GM21786 (cell line): ENCODE data around the gene CHD2.
"Not testable (repeated sequence)": the region's sequence is repeated elsewhere in the genome, so short reads cannot be mapped to it uniquely, and the experiment has no call there.

Experiments
- ATAC-seq: cut with Tn5 transposase; IDR thresholded peaks from one replicate; pipeline ENCODE4 v1.9.1; 2021; ENCODE audit not compliant: unreplicated experiment

Gene CHD2

GRCh38 chr15:93012786-93013185 lies 112.7 kb downstream of the CHD2 start:
- no peak for ATAC-seq

GRCh38 chr15:93017526-93017925 lies 117.4 kb downstream of the CHD2 start:
- no peak for ATAC-seq

- ATAC-seq = no peak
Observed at GRCh38 chr15:93018574-93018973, 118.5 kb downstream of the CHD2 start.

- no peak for ATAC-seq
Observed at GRCh38 chr15:93019090-93019489, 119.0 kb downstream of the CHD2 start.

GRCh38 chr15:93019971-93020370 lies 119.8 kb downstream of the CHD2 start:
- ATAC-seq = no peak

- peak; percentile 81 for ATAC-seq
Observed at GRCh38 chr15:93020976-93021772, 121.0 kb downstream of the CHD2 start.

- ATAC-seq = no peak
Observed at GRCh38 chr15:93024293-93024692, 124.2 kb downstream of the CHD2 start.

GRCh38 chr15:93024716-93025624 lies 124.8 kb downstream of the CHD2 start:
- no peak for ATAC-seq

- ATAC-seq = no peak
Observed at GRCh38 chr15:93025625-93025982, 125.5 kb downstream of the CHD2 start.

- ATAC-seq = no peak
Observed at GRCh38 chr15:93026380-93026817, 126.3 kb downstream of the CHD2 start.

GRCh38 chr15:93027413-93027812 lies 127.3 kb downstream of the CHD2 start:
- ATAC-seq = no peak

GRCh38 chr15:93028111-93028631 lies 128.0 kb downstream of the CHD2 start:
- no peak for ATAC-seq

GRCh38 chr15:93028632-93029213 lies 128.6 kb downstream of the CHD2 start:
- no peak for ATAC-seq

- ATAC-seq = no peak
Observed at GRCh38 chr15:93029214-93029835, 129.2 kb downstream of the CHD2 start.

- ATAC-seq = no peak
Observed at GRCh38 chr15:93029836-93030429, 129.8 kb downstream of the CHD2 start.

- ATAC-seq = peak; percentile 76
Observed at GRCh38 chr15:93030430-93031102, 130.4 kb downstream of the CHD2 start.

- no peak for ATAC-seq
Observed at GRCh38 chr15:93031103-93031464, 131.0 kb downstream of the CHD2 start.

- ATAC-seq = not testable (repeated sequence)
Observed at GRCh38 chr15:93031557-93032384, 131.6 kb downstream of the CHD2 start.

- ATAC-seq = not testable (repeated sequence)
Observed at GRCh38 chr15:93032515-93033206, 132.5 kb downstream of the CHD2 start.
